H1 (cell line): ENCODE results near the gene MEGF9. TPM values are rescaled to one million over a fixed set of nuclear protein-coding genes. Genes with fewer than 3 reads are reported as not detected.

ENCODE experiments used
- CTCF ChIA-PET: fragments of 300-600 bp; sonication (Branson Sonifier 250); formaldehyde crosslinking; loops from one replicate; lab custom pipeline; 2021; ENCODE audit not compliant: partially characterized antibody; lab: Charles Lee
- POLR2A ChIA-PET: fragments of 300-600 bp; sonication (Branson Sonifier 250); formaldehyde crosslinking; loops from one replicate; lab custom pipeline; 2021; ENCODE audit warnings: inconsistent platforms; ENCODE audit not compliant: partially characterized antibody; lab: Charles Lee
- DNase-seq, 2 experiments: peaks; one replicate each; pipeline versions ENCODE4 v3.0.0 to v3.0.0-alpha.2; 2010 to 2022; ENCODE audit warnings: low spot score in 2 of 2, low read depth in 1 of 2, mixed read lengths in 1 of 2
- FAIRE-seq: peaks from 2 replicates; lab custom pipeline; 2011; peaks lifted over from hg19 to GRCh38; lab: Jason Lieb, UNC
- H2AFZ ChIP-seq: 2 replicates; pipeline ENCODE4 v1.8.1; 2012; ENCODE audit warnings: low read length, inconsistent platforms
- H2AK5ac ChIP-seq: 2 replicates; pipeline ENCODE4 v1.6.1; 2013; ENCODE audit warnings: low read depth, low read length
- H2BK120ac ChIP-seq: replicated peaks from 2 replicates; pipeline ENCODE3; 2013; ENCODE audit warnings: low read depth, low read length, inconsistent platforms
- H2BK12ac ChIP-seq: 2 replicates; pipeline ENCODE4 v1.6.1; 2013; ENCODE audit warnings: low read depth, low read length
- H2BK15ac ChIP-seq: 2 replicates; pipeline ENCODE4 v1.6.1; 2013; ENCODE audit warnings: low read length
- H2BK20ac ChIP-seq: 2 replicates; pipeline ENCODE4 v1.6.1; 2013; ENCODE audit warnings: low read length
- H2BK5ac ChIP-seq: 2 replicates; pipeline ENCODE4 v1.6.1; 2013; ENCODE audit warnings: low read depth, low read length
- H3K14ac ChIP-seq: 2 replicates; pipeline ENCODE4 v1.6.1; 2013; ENCODE audit warnings: inconsistent platforms; ENCODE audit not compliant: insufficient read length
- H3K18ac ChIP-seq: 2 replicates; pipeline ENCODE4 v1.6.1; 2013; ENCODE audit warnings: low read length; ENCODE audit errors: extremely low read depth
- H3K23ac ChIP-seq: 2 replicates; pipeline ENCODE4 v1.6.1; 2013; ENCODE audit warnings: inconsistent platforms; ENCODE audit not compliant: insufficient read length
- H3K23me2 ChIP-seq: 2 replicates; pipeline ENCODE4 v1.6.1; 2013; ENCODE audit warnings: low read depth, low read length
- H3K27ac ChIP-seq: 2 replicates; pipeline ENCODE4 v1.6.1; 2011; ENCODE audit warnings: low read depth, low read length, inconsistent platforms
- H3K27me3 ChIP-seq, 4 experiments: replicated peaks in 1 of 4; 1 replicate in 1 of 4; 2 replicates in 3 of 4; pipeline versions ENCODE4 v1.6.1 to v1.8.1; 2011 to 2013; ENCODE audit warnings: low read length in 3 of 4, mild to moderate bottlenecking in 3 of 4, inconsistent platforms in 2 of 4, mixed read lengths in 2 of 4, moderate library complexity in 1 of 4; ENCODE audit not compliant: control insufficient read depth in 3 of 4, insufficient read depth in 3 of 4; ENCODE audit errors: extremely low read depth in 1 of 4
- H3K36me3 ChIP-seq, 4 experiments: 2 replicates each; pipeline versions ENCODE4 v1.6.1 to v1.8.1; 2011 to 2013; ENCODE audit warnings: mild to moderate bottlenecking in 4 of 4, low read length in 3 of 4, moderate library complexity in 2 of 4, control low read depth in 1 of 4, inconsistent platforms in 1 of 4; ENCODE audit not compliant: insufficient read depth in 4 of 4, control insufficient read depth in 2 of 4
- H3K4ac ChIP-seq: replicated peaks from 2 replicates; pipeline ENCODE3; 2013; ENCODE audit warnings: low read length, low read depth, mixed read lengths, inconsistent platforms; ENCODE audit not compliant: insufficient read length
- H3K4me1 ChIP-seq, 4 experiments: replicated peaks in 1 of 4; 1 replicate in 1 of 4; 2 replicates in 3 of 4; pipeline versions ENCODE4 v1.6.1 to v1.8.1; 2011 to 2013; ENCODE audit warnings: low read length in 3 of 4, inconsistent platforms in 2 of 4, mixed read lengths in 1 of 4; ENCODE audit not compliant: insufficient read depth in 4 of 4, control insufficient read depth in 3 of 4
- H3K4me2 ChIP-seq, 2 experiments: 2 replicates each; pipeline versions ENCODE4 v1.6.1 to v1.8.1; 2011 to 2013; ENCODE audit warnings: low read depth in 2 of 2, low read length in 2 of 2, control low read depth in 1 of 2, inconsistent platforms in 1 of 2, mild to moderate bottlenecking in 1 of 2; ENCODE audit not compliant: insufficient read depth in 1 of 2
- H3K4me3 ChIP-seq, 4 experiments: fragments of 200-600, 300-600 bp in 1 of 4; sonication (generic), shearing (Covaris generic), sonication (Bioruptor Twin) in 1 of 4; 2 replicates each; pipeline versions ENCODE4 v1.5.1 to v1.8.1; 2011 to 2016; ENCODE audit warnings: low read length in 4 of 4, low read depth in 3 of 4, control low read depth in 2 of 4, inconsistent platforms in 2 of 4, mild to moderate bottlenecking in 2 of 4, mixed read lengths in 1 of 4, moderate library complexity in 1 of 4; ENCODE audit not compliant: insufficient read depth in 2 of 4; ENCODE audit errors: extremely low read depth in 1 of 4
- H3K56ac ChIP-seq: replicated peaks from 2 replicates; pipeline ENCODE3; 2013; ENCODE audit warnings: low read depth, mild to moderate bottlenecking, mixed read lengths, low read length, inconsistent platforms; ENCODE audit not compliant: insufficient read length
- H3K79me1 ChIP-seq: 2 replicates; pipeline ENCODE4 v1.6.1; 2013; ENCODE audit warnings: low read depth, low read length, control low read depth
- H3K79me2 ChIP-seq, 2 experiments: 2 replicates each; pipeline versions ENCODE4 v1.6.1 to v1.8.1; 2012 to 2013; ENCODE audit warnings: low read length in 2 of 2, mild to moderate bottlenecking in 2 of 2, inconsistent platforms in 1 of 2; ENCODE audit not compliant: insufficient read depth in 2 of 2, control insufficient read depth in 1 of 2
- H3K9ac ChIP-seq, 4 experiments: replicated peaks in 1 of 4; 1 replicate in 1 of 4; 2 replicates in 3 of 4; pipeline versions ENCODE4 v1.6.1 to v1.8.1; 2011 to 2013; ENCODE audit warnings: low read depth in 3 of 4, low read length in 3 of 4, control low read depth in 2 of 4, mild to moderate bottlenecking in 2 of 4, moderate library complexity in 2 of 4, inconsistent platforms in 1 of 4; ENCODE audit errors: extremely low read depth in 1 of 4
- H3K9me3 ChIP-seq, 2 experiments: 2 replicates each; pipeline versions ENCODE4 v1.6.1 to v1.8.1; 2012 to 2013; ENCODE audit warnings: mild to moderate bottlenecking in 2 of 2, moderate library complexity in 2 of 2, control low read depth in 1 of 2, inconsistent platforms in 1 of 2, low read depth in 1 of 2, low read length in 1 of 2, mixed read lengths in 1 of 2; ENCODE audit not compliant: insufficient read depth in 2 of 2
- H4K20me1 ChIP-seq, 2 experiments: replicated peaks in 1 of 2; 2 replicates each; pipeline versions ENCODE3 to v1.8.1; 2011 to 2013; ENCODE audit warnings: inconsistent platforms in 2 of 2, low read length in 2 of 2, mild to moderate bottlenecking in 1 of 2; ENCODE audit not compliant: insufficient read depth in 2 of 2, control insufficient read depth in 1 of 2
- H4K5ac ChIP-seq: 2 replicates; pipeline ENCODE4 v1.6.1; 2013; ENCODE audit warnings: low read length, low read depth, mixed read lengths, inconsistent platforms; ENCODE audit not compliant: insufficient read length
- H4K8ac ChIP-seq: 2 replicates; pipeline ENCODE4 v1.8.0; 2013; ENCODE audit warnings: mild to moderate bottlenecking, moderate library complexity, low read length, inconsistent platforms; ENCODE audit not compliant: insufficient read depth; ENCODE audit errors: extremely low read depth
- H4K91ac ChIP-seq: replicated peaks from 2 replicates; pipeline ENCODE3; 2013; ENCODE audit warnings: low read length, mixed read lengths, inconsistent platforms; ENCODE audit not compliant: insufficient read length
- CEBPB ChIP-seq: IDR thresholded peaks from 2 replicates; pipeline ENCODE4 v1.6.1; 2012; ENCODE audit warnings: low read depth, low read length
- KDM5A ChIP-seq: fragments of 200-600 bp; IDR thresholded peaks from 2 replicates; pipeline ENCODE4 v1.7.1; 2012; ENCODE audit warnings: mild to moderate bottlenecking, low read length, inconsistent platforms, mixed read lengths
- RBBP5 ChIP-seq: IDR thresholded peaks from 2 replicates; pipeline ENCODE4 v1.7.1; 2012; ENCODE audit warnings: low read depth, mild to moderate bottlenecking, inconsistent platforms, low read length, moderate library complexity, borderline replicate concordance
- WGBS, 2 experiments: shearing (Covaris generic) in 1 of 2; methylation state at CpG; one replicate each; pipeline versions ENCODE4 v1.1.6 to v1.1.7; 2013 to 2015; ENCODE audit warnings: low lambda C conversion rate in 2 of 2, mixed read lengths in 2 of 2, inconsistent platforms in 1 of 2, low coverage in 1 of 2, missing lambda C conversion rate in 1 of 2; ENCODE audit not compliant: insufficient replicate concordance in 2 of 2, insufficient coverage in 1 of 2, insufficient read length in 1 of 2; ENCODE audit errors: extremely low coverage in 1 of 2, missing lambda C conversion rate in 1 of 2; 5-methylcytosine and 5-hydroxymethylcytosine counted together
- polyA plus RNA-seq, 7 experiments: library from polyadenylated mRNA; depleted of rRNA in 3 of 7; stranded (reverse) in 5 of 7; unstranded in 2 of 7; fragments of >200 nt in 5 of 7; fragments of 200-250 nt in 2 of 7; gene quantifications; 1 replicate in 5 of 7; 2 replicates in 1 of 7; 4 replicates in 1 of 7; pipeline versions ENCODE4 v1.2.1 to v1.2.3, GENCODE V29; 2011 to 2013; ENCODE audit warnings: missing spikeins in 2 of 7, mixed read lengths in 2 of 7
- total RNA-seq: library from RNA; stranded (reverse); fragmentation: NEBNext Ultra II Directional; extraction: Animal tissue kit (Norgen Biotek cat#: 25700); gene quantifications from 2 replicates; pipeline ENCODE4 v1.2.1, GENCODE V29; 2021

MEGF9 gene
- total and polyA plus RNA-seq, 2 of the 8 experiments (the other 6 are each of a cell fraction or from before 2014, with no cell fraction given), result 0.45 to 1.8 TPM

DNA sequence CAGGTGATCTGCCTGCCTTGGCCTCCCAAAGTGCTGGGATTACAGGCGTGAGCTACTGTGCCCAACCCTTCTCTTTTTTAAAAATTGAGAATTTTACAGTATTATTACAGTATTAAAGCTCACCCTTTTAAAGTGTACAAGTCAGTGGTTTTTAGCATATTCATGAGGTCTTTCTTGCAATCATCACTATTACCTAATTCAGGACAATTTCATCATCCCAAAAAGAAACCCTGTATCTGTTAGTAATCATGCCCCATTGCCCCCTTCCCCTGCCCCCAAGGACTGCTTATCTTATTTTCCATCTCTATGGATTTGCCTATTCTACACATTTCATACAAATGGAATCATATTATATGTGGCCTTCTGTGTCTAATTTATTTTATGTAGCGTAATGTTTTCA lies 22.6 kb upstream of the MEGF9 start:
- Histone ChIP-seq H3K4me1 (no peaks in the 10 kb centered on the region; a peak in 2 of 7 replicates), H3K79me1 (no peaks in the 10 kb centered on the region), H2AK5ac (no peak overlapping the region), H2BK15ac (no peak overlapping the region), H3K27me3 (no peaks in the 10 kb centered on the region), H4K8ac (no peak overlapping the region), H4K91ac (no peak overlapping the region), H2BK5ac (no peak overlapping the region), H3K4me2 (no peak overlapping the region), H3K4me3 (no peak overlapping the region), H2AFZ (no peak overlapping the region), H2BK20ac (no peak overlapping the region), H3K23ac (no peak overlapping the region), H3K79me2 (no peaks in the 10 kb centered on the region), H2BK120ac (no peak overlapping the region), H3K4ac (no peak overlapping the region), H4K20me1 (no peaks in the 10 kb centered on the region), H3K23me2 (no peaks in the 10 kb centered on the region), H3K14ac (no peak overlapping the region), H3K18ac (no peak overlapping the region), H3K56ac (no peak overlapping the region), H4K5ac (no peak overlapping the region), H3K9ac (no peak overlapping the region), H3K36me3 (no peaks in the 10 kb centered on the region), H3K9me3 (no peaks in the 10 kb centered on the region), H3K27ac (no peak overlapping the region), H2BK12ac (no peak overlapping the region)
- POLR2A ChIA-PET, result no interaction called here
- TF ChIP-seq RBBP5 (no peak), KDM5A (no peak), CEBPB (no peak)
- WGBS, 2 experiments, result 85% methylated on average over 2 of the region's 2 CpGs; no CpG with 5 or more reads in 1 of the 2 experiments
- no peak for FAIRE-seq
- DNase-seq, result no peak
- CTCF ChIA-PET, result interaction anchor here (0.7 to 1.5 kb wide), 4 partner anchors 12 to 245 kb away, joined by 3 to 6 read pairs (median 4); no protein-coding TSS in a partner anchor
